NOMO-1 treated with dmso at 0.1 percent for 144 hours (cell line): Measurements from ENCODE around the gene SLC47A2.

Experiments used
- DNase-seq: peaks from one replicate; lab custom pipeline; 2025; ENCODE audit not compliant: unreplicated experiment; lab: John Stamatoyannopoulos, UW

SLC47A2 gene

DNA sequence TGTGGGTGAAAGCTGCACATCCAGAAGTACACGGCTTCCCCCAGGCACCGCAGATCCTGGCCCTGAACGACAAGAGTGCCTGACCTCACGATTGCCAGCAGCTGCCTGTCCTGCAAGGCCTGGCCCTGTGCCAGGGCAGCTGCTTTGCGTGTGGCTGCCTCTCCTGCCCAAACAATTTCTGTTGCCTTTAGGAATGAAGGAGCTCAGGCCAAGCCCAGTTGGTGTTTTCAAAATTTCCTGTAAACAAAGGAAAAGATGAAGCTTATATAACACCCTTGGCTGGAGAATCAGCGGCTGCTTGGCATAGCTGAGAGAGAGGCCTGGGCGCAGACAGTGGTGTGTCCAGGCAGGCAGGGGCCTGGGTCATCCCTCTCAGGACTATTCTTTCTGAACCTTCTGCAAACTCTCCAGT, 11.7 kb upstream of the SLC47A2 start:
- no peak for DNase-seq

DNA sequence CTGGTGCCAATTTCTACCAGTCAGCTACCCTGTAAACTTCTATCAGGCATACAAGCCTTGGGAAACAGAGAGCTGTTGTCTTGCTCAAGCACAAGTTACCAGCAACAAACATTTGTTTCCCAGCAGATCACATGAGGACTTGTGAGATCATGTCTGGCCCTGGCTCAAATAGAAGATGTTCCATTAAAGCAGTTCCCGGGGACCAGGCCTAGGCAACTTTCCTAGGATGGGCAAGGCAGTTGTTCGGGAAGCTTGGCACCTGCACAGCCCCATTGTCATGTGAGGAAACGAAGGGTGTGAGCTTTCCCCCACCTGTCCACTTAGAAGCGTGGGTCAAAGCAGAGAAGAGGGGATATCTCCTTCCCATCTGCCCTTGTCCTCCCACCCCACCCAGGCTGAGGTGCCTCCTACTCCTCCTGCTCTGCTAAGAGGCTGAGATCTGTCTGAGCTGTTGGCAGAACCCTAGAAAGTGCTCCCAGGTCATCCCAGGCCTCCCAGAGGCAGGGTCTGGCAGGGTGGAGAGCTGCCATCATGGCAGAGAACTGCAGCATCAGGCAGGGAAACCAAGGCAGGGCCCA, 11.2 kb upstream of the SLC47A2 start:
- no peak for DNase-seq

DNA sequence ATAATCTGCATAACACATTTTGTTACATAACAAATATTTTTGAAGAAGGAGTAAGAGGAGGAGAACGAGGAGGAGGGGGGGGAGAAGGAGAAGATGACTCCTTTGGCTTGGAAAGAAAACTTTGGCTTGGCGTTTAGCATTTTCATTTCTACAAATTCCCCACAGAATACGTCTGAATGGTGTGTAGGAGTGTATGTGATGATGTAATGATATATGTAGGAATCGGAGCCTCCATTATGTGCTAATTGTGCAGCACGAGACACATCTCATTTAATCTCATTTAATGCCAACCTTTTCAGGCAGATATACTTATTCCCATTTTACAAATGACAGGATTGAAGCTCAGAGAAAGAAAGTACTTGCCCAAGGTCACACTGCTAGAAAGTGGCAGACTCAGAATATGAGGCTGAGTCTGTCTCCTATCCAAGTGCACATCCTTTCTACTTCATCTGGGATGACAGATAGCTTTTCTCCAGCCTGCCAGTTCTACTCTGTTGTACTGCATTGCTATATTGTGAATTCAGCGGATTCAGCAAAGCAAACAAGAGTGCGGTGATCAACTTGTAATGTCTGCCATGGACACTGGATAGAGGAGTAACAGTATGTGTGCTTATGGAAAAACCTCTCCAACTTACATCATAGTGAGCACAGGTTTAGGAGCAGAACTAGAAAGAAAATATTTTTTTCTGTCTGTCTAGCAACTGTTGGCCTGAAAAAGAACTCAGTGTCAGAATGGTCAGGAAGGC, 10.4 kb upstream of the SLC47A2 start:
- DNase-seq: no peak

DNA sequence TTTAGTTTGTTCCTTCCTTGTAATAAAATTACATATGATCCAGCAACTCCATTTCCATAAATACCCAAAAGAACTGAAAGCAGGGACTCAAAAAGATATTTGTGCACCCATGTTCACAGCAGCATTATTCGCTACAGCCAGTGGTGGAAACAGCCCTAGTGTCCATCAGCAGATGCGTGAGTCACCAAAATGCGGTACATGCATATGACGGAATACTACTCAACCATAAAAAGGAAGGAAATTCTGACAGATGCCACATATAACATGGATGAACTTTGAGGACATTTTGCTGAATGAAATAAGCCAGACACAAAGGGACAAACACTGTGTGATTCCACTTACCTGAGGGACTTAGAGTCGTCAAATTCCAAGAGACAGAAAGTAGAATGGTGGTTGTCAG, 9.1 kb upstream of the SLC47A2 start:
- no peak for DNase-seq

DNA sequence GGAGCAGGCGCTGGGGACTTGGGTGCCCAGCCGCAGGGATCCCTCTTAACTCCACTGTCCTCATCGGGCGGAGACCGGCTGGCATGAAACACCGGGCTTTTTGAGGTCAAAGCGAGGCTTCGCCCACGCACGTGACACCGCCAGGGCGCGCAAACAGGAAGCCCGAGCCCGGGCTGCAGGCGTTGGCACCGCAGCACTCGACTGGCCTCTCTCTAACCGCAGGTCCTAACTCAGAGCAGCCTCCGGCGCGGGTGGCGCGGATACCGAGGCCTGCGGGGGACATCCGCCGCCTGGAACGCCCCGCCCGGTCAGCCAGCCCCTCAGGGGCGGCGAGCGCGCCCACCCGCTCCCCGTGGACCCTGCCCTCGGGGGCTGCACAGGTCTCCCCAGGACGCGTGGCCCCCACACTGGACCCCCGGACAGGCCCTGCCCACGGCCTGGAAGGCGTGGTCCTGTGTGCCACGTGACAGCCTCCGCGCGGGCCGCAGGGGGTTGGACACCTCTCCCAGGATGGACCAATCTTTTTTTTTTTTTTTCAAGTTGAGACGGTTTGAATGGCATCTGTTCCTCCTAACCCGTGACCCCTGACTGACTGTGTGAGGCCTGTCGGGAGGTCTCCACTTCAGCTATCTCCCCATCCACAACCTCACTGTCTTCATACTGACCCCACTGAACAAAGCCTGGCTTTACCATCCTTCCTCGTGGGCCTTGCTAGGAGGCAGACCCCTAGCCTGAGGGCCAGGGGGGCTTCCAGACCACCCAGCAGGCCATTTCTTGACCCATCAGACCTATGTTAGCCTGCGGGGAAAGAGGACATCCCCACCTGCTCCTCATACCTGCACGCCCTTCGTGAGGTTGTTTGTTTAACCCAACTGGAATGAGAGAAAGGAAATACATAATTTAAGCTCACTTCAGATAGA, 8.4 kb upstream of the SLC47A2 start:
- peak; percentile 70 for DNase-seq

DNA sequence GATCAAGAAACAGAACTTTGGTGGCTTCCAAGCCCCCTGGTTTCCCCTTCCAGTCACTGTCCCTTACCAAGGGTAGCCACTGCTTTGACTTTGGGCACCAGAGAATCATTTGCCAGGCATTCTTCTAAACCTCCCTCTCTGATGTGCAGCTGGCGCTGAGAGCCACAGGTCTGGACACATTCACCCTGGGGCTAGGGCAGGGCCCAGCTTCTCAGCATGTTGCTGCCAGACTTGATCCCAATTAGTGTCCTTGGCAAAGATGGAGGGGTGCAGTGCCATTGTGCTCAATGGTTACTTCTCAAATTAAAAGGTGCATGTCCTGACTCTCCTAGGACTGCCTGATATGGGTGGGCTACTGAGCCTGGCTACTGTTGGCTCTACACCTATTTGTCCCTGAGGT, 7.6 kb upstream of the SLC47A2 start:
- no peak for DNase-seq

DNA sequence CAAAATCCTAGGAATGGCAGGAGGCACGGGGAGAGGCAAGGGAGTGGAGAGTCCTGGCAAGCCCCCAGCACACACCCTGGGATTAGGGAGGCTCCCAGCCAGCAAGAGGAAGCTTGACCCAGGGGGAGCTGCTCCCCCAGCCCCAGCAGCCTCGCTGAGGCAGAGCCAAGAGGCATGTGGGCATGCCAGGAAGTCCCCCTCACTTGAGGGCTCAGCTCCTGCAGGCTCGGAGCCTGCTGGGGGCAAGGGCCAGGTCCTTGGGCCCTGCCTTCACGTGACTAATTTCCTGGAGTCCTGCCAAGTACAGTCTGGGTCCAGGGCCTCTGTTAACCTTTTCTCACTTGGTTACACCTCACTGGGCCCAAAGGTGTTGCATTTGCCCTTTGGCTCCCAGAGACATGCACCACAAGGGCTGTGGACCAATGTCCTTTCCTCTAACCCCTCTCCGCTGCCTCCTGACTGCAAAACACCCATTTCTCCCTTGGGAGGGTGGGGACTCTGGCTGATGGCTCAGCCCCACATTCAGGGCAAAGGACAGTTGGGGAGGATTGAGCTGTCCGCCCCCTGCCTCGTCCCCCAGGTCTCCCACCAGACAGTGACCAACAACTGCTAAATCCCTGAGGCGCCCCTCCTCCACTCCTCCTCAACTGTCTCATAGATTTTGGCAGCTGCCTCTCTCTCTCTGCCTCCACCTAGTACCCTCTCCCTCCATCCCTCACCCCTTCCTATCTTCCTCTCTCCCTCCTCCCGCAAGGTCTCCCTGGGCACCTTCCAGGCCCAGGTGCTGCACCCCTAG, 4.4 kb upstream of the SLC47A2 start:
- DNase-seq: no peak

DNA sequence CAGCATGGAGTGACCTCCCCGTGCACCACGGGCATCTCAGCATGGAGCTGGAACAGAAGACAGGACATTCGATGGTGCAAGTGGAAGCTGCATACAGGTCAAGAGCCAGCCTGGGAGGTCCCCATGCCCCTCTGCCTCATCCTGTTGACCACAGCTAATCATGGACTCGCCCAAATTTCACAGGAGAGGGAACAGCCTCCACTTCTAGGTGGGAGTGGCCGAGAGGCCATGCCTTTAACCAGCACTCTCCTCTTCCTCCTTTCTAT, 3.8 kb upstream of the SLC47A2 start:
- DNase-seq: no peak

DNA sequence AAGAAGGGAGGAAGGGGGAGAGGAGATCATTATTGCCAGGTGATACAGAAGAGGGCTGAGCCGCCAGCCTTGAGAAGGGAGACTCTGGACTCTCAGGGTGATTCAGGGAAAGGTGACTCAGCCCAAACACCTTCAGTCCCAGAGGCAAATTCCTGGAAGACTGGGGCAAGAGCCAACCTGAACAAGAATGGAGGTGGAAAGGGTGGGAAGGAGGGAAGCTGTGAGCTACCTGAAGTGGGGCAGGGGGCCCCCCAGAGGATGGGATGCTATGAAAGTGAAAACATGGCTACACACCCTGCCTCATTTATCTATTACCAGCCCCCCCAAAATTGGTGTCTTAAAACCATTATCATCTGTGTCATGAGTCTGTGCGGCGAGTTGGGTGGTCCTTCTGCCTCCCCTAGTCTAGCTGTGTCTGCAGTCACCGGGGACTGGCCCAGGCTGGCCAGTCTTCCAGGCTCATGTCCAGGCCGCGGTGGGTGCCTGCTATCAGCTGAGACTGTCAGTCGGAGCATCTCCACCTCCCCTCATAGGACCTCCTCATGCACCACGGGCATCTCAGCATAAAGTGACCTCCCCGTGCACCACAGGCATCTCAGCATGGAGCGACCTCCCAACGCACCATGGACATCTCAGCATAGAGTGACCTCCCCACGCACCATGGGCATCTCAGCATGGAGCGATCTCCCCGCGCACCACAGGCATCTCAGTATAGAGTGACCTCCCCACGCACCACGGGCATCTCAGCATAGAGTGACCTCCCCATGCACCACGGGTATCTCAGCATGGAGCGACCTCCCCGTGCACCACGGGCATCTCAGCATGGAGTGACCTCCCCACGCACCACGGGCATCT, 3.2 kb upstream of the SLC47A2 start:
- no peak for DNase-seq

DNA sequence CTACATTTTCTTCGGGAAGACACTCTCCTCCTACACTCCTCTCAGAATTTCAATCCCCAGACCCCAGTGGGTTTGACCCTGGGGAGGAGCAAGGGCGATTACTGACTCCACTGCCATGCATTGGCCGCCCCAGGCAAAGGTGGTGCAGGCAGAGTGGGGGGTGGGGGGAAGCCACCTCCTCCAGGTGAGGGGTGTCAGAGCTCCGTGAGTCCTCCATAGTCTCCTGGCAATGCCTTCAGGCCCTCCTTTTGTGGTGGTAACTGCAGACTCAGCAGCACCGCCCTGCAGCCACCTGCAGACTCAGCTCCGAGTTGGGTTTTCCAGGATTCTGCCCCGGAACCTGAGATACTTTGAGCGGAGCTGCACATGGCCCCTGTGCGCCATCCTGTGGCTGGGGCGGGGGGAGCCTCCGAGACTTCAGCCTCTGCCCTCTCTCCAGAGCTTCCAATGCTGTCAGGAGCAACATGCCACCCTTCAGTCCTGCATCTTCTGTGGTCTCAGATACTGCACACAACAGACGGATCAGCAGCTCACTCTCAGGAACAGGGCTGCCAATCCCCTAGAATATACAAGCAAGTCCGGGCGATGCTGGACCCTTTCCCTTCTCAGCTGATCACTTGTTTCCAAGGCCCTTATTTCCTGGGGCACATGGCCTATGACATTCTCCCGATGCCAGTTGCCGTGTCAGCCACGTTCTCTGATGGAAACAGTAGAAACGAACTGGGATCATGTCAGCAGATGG, 2.4 kb upstream of the SLC47A2 start:
- DNase-seq: no peak

DNA sequence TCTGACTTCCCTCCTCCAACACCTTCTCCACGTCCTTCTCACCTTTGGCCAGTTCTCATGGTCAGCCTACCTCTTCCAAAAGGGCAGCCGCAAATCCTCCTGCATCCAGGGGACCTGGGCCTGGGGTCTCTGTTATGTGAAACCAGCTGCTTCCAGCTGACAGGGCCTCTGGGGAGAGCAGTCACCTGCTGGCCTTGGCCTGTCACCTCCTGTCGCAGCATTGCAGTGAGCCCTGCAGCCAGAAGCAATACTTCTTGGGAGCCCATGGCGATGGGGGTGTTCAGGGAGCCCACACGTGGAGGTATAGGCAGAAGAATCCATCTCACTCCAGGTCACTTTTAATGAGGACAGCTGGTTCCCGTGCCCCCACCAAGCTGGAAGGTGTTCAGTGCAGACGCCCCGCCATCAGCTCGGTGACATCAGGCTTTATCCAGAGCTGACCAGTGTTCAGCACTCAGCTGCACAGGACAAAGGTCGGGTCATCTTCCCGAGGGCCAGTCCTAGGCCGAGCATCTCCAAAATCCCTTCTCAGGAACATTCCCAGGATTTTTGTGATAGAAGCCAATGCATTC, 1.7 kb upstream of the SLC47A2 start:
- no peak for DNase-seq

DNA sequence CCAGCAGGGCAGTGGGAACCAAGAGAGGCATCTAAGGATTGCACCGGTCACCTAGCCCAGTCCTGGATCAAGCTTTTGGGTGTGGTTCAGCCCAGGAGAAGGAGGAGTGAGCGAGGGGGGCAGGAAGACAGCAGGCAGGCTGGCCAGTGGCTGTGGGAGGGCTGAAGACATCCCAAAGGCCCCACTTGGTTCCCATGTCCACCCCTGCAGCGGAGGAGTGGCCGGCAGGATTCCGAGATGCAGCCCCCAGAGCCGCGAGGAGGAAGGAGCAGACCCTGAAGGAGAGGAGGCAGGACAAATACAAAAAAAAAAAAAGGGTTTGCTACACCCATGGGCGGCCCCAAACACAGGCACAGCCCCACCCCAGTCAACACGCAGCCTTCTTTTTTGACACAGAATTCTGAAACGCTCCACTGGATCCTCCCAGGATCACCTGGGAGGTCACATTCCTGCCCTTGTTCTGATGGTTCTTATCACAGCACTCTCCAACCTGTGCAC, 1.1 kb upstream of the SLC47A2 start:
- DNase-seq: no peak

DNA sequence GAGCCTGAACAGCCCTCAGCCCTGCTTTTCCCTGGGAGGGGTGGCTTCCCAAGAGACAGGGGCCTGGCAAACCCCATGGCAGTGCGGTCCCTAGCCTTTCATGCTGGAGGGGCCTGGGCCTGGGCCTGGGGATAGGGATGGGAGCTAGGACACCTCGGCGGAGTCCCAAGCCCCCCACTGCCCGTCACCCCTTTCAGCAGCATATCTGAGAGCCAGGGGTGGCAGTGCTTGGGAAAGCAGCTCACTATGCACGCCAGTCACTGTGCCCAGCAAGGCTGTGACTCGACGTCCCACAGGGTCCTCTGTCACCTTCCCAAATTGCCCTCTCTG, 612 bp upstream of the SLC47A2 start:
- no peak for DNase-seq

DNA sequence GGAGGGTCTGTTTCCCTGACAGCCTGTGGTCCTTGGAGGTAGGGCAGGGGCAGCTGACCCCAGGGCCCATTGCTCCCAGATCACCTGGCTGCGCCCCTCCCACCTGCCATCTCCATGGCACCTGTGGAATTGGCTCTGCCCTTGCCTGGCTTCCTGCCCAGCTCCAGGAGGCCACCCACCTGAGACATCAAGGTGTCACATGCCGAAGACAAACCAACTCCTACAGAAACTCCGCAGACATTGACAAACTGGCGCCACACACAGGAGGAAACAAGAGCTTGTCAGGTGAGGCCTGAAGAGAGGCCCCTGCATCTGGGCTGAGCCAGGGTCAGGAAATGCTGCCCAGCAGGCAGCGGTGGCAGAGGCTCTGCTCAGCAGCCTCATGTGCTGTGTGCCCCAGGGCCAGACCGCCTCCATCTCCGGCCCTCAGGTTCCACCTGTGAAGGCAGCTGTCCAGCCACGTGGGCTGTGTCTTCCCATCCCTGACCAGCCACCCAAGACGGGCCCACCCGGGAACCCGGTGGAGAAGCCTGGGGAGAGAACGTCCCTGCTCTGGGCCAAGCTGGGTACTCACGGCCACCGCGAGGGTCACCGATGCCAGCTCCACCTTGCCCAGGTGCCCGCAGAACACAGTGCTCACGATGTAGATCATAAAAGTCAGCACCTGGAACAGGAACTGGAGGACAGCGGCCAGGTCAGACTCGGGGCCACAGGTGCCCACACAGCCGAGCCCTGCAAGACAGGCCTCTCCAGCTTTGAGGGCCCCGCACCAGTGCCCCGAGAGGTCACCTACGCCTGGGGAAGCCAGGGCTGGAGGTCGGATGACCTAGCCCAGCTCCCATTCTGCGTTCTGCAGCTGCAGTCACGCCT, 1.6 kb downstream of the SLC47A2 start:
- DNase-seq: no peak

DNA sequence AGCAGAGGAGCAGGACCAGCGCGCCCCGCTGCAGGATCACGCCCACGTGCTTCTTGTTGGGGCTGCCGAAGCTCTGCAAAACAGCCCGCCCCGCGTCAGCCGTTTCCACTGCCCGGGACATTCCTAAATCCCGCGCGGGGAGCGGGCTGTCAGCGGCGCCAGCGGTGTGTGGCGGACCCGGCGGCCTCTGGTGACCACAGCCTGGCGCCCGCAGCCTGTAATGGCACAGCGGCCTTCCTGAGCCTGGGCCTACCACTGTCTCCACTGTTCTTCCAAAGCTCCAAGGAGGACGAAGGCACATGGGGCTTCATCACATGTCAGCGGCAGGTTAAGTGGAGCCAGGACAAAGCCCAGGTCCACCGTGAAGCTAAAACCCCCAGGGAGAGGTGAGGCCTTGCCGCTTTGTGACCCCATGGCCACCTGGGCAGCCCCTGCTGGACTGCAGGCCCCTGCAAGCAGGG, 2.5 kb downstream of the SLC47A2 start:
- no peak for DNase-seq

DNA sequence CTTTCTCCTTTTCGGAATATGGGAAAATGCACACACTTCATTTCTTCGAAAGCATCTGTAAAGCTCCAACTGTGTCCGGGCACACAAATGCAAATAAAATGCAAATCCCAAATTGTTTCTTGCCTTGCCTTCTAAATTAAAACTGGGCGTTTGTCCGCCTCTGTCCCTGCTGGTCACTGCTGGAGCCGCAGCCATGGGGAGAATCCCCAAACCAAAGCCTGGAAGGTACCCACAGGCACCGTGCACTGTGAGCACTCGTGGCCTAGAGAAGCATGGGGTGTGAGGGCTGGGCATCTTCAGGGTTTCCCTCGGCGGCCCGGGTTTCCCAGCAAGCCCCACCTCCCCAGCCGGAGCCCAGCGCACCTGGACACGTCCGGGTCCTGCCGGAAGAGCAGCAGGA, 2.9 kb downstream of the SLC47A2 start:
- DNase-seq: no peak

DNA sequence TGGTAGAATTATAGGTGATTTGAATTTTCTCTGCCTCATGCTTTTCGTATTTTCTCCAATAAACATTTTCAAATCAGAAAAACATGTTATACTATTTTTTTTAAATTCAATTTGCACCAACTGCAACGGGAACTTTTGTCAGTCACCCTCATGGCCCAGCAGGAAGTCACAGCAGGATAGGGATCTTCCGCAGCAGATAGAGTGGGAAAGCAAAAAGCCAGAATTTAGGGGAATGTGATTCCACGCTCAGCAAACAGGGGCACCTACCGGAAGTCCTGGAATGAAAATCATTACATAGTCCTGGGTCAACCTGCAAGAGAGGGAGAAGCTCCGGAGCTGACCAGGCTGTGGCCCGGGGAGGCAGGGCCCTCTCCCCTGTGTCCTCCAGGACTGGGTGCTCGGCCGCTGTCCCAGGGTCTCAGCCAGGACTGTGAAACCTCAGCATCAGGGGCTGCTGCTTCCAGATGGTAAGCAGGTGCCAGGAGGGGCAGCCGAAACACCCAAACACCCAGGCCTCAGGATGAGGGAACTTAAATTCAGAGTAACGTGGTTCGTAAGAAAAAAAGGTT, 3.9 kb downstream of the SLC47A2 start:
- DNase-seq: no peak

DNA sequence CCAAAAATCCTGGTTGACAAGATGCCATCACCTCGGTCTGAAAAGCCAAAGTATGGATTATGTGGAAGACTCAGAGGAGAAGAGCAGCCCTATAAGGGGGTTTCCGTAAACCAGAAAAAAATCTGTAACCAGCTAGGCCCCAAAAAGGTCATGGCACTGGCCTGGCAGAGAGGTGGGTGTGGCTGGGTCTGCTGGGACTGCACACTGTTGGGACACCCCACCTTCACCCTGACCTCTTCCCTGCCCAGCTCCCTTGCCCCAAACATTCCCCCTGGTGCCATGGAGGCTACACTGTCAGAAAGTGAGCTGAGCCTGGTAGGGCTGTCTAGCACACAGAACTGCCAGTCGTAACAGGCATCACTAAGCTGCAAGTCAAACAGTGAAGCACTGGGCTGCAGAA, 6.5 kb downstream of the SLC47A2 start:
- no peak for DNase-seq
